Common myeloid progenitor, CD34-positive (primary cell): ENCODE measurements around the gene MARCHF6.

Experiments
- CTCF ChIA-PET: fragments of 350-600 bp; sonication (Branson Sonifier 250); formaldehyde crosslinking; loops from one replicate; lab custom pipeline; 2021; ENCODE audit warnings: antibody characterized with exemption; lab: Charles Lee
- POLR2A ChIA-PET: fragments of 350-600 bp; sonication (Branson Sonifier 250); formaldehyde crosslinking; loops from one replicate; lab custom pipeline; 2021; ENCODE audit warnings: antibody characterized with exemption; lab: Charles Lee
- DNase-seq, 3 donors: peaks; one replicate each; pipeline versions ENCODE4 v3.0.0 to v3.0.0-alpha.2; 2013
- H3K27ac ChIP-seq, 2 experiments: 1 replicate in 1 of 2; 2 replicates in 1 of 2; pipeline ENCODE4 v1.7.0; 2013; ENCODE audit warnings: inconsistent platforms in 2 of 2, low read length in 2 of 2, mild to moderate bottlenecking in 2 of 2, low read depth in 1 of 2, moderate library complexity in 1 of 2; ENCODE audit not compliant: severe bottlenecking in 2 of 2, insufficient read depth in 1 of 2, poor library complexity in 1 of 2
- H3K27me3 ChIP-seq, 5 experiments: replicated peaks in 2 of 5; 1 replicate in 3 of 5; 2 replicates in 2 of 5; pipeline versions ENCODE4 v1.6.1 to v1.7.0; 2013; ENCODE audit warnings: low read length in 4 of 5, mild to moderate bottlenecking in 2 of 5, moderate library complexity in 2 of 5, inconsistent platforms in 1 of 5; ENCODE audit not compliant: insufficient read depth in 5 of 5, control insufficient read depth in 4 of 5
- H3K36me3 ChIP-seq, 4 experiments: 1 replicate in 2 of 4; 2 replicates in 2 of 4; pipeline versions ENCODE4 v1.6.1 to v1.7.0; 2013; ENCODE audit warnings: low read length in 3 of 4, control low read depth in 1 of 4, mild to moderate bottlenecking in 1 of 4; ENCODE audit not compliant: control insufficient read depth in 4 of 4, insufficient read depth in 4 of 4
- H3K4me1 ChIP-seq, 4 experiments: 1 replicate in 3 of 4; 2 replicates in 1 of 4; pipeline versions ENCODE4 v1.6.1 to v1.7.1; 2013; ENCODE audit warnings: low read length in 3 of 4, mild to moderate bottlenecking in 3 of 4, control low read depth in 1 of 4, inconsistent platforms in 1 of 4, moderate library complexity in 1 of 4; ENCODE audit not compliant: control insufficient read depth in 4 of 4, insufficient read depth in 4 of 4; ENCODE audit errors: control extremely low read depth in 1 of 4
- H3K4me3 ChIP-seq, 7 experiments: 1 replicate in 4 of 7; 2 replicates in 3 of 7; pipeline versions ENCODE4 v1.5.1 to v1.7.0; 2013; ENCODE audit warnings: mild to moderate bottlenecking in 7 of 7, low read length in 6 of 7, moderate library complexity in 6 of 7, inconsistent platforms in 2 of 7, low read depth in 2 of 7, control low read depth in 1 of 7; ENCODE audit not compliant: insufficient read depth in 4 of 7, control insufficient read depth in 1 of 7; ENCODE audit errors: extremely low read depth in 1 of 7
- H3K9me3 ChIP-seq, 5 experiments: 1 replicate in 4 of 5; 2 replicates in 1 of 5; pipeline versions ENCODE4 v1.6.1 to v1.7.1; 2013; ENCODE audit warnings: low read length in 4 of 5, mild to moderate bottlenecking in 2 of 5, inconsistent platforms in 1 of 5, low read depth in 1 of 5, moderate library complexity in 1 of 5; ENCODE audit not compliant: control insufficient read depth in 4 of 5, insufficient read depth in 2 of 5; ENCODE audit errors: control extremely low read depth in 1 of 5
- WGBS: methylation state at CpG from one replicate; pipeline ENCODE4 v1.1.5; 2013; ENCODE audit not compliant: insufficient coverage; 5-methylcytosine and 5-hydroxymethylcytosine counted together

The MARCHF6 gene

DNA sequence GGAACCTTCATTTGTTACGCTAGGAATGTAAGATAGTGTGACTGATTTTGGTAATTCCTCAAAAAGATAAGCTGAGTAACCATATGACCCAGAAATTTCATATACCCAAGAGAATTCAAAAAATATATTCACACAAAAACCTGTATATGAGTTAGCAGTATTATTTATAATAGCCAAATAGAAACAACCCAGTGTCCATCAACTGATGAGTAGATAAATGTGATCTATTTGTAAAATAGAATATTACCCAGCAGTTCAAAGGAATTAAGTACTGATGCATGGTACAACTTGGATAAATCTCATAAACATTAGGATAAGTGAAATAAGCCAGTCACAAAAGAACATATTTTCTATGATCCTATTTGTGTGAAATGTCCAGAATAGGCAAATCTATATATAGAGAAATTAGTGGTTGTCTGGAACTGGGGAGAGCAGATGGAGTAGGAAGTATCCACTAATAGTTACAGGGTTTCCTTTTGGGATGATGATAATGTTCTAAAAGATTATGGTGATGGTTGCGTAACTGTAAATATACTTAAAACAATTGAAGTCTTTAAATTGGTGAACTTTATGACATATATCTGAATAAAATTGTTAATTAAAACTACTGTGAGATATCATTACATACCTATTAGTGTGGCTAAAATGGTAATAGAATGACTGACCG lies 10.2 kb downstream of the MARCHF6 start:
- H3K9me3 ChIP-seq = no peaks in the 10 kb centered on the region
- no CpG with 5 or more reads among the region's 3 CpGs for WGBS
- no peak overlapping the region for H3K4me3 ChIP-seq
- ChIA-PET POLR2A (no interaction called here), CTCF (interaction anchor here (0.6 to 3.1 kb wide), 16 partner anchors 11 to 265 kb away, joined by 3 to 24 read pairs (median 3); partner anchors contain the start of gene MARCHF6)
- no peak overlapping the region for H3K27ac ChIP-seq
- no peaks in the 10 kb centered on the region for H3K27me3 ChIP-seq
- peaks cover 0 to 11% (median 2%) of the 10 kb centered on the region in 4 experiments for H3K36me3 ChIP-seq
- H3K4me1 ChIP-seq = peaks cover 3 to 25% (median 11%) of the 10 kb centered on the region in 4 experiments
- no peak for DNase-seq

DNA sequence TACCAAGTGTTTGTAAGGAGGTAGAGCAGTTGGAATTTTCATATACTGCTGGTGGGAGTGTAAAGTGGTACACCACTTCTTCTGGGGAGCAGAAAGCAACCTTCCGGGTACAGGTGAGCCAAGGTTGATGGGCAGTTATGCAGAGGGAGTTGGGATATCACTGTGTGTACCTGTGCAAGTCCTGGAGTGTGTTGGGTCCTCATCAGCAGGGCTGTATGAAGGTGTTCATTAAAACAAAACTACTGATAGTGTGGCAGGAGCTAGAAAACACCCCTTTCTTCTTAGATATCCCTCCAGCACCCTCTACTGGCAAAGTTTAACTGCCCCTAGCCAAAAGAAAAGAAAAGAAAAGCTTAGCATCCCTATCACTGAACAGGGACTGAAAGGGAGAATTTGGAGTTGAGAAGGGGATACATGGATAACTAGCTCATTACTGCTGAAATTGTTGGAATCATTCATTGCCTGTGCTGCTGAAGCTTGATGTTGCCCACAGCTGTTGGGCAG lies 10.7 kb downstream of the MARCHF6 start:
- CTCF ChIA-PET = interaction anchor here (0.7 to 3.1 kb wide), 22 partner anchors 10 to 265 kb away, joined by 3 to 24 read pairs (median 3); partner anchors contain the start of gene MARCHF6
- DNase-seq = peak; percentile 60 to 76 (median 68)
- no peaks in the 10 kb centered on the region for H3K27me3 ChIP-seq

DNA sequence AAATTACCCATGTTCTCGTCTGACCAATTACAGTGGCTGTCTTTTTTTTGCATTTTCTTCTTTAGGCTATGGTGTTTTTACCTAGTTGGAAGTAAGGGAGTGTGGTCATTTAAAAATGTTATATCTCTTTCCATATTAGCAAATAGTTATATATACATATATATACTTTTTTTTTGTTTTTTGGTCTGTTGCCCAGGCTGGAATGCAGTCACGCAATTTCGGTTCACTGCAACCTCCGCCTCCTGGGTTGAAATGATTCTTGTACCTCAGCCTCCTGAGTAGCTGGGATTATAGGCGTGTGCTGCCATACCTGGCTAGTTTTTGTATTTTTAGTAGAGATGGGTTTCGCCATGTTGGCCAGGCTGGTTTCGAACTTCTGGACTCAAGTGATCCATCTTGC lies 12.3 kb downstream of the MARCHF6 start:
- Histone ChIP-seq H3K36me3 (peaks cover 0 to 13% (median under 1%) of the 10 kb centered on the region in 4 experiments), H3K27me3 (no peaks in the 10 kb centered on the region), H3K4me1 (peaks cover 0 to 20% (median 8%) of the 10 kb centered on the region in 4 experiments), H3K9me3 (no peaks in the 10 kb centered on the region), H3K4me3 (no peak overlapping the region), H3K27ac (no peak overlapping the region)
- POLR2A ChIA-PET = no interaction called here
- WGBS = 93% methylated on average over 2 of the region's 7 CpGs
- DNase-seq = no peak
- CTCF ChIA-PET = interaction anchor here (1.3 to 3.4 kb wide), 4 partner anchors 8 to 82 kb away, joined by 3 to 15 read pairs (median 8); no protein-coding TSS in a partner anchor

More for the DNA sequence above, 10.7 kb downstream of the MARCHF6 start:
- H3K4me1 ChIP-seq = peaks cover 3 to 25% (median 12%) of the 10 kb centered on the region in 4 experiments
- POLR2A ChIA-PET = no interaction called here
- no peaks in the 10 kb centered on the region for H3K9me3 ChIP-seq
- peaks cover 0 to 13% (median 2%) of the 10 kb centered on the region in 4 experiments for H3K36me3 ChIP-seq
- 83% methylated on average over 1 of the region's 1 CpG for WGBS
- no peak overlapping the region for H3K27ac ChIP-seq
- H3K4me3 ChIP-seq = no peak overlapping the region

DNA sequence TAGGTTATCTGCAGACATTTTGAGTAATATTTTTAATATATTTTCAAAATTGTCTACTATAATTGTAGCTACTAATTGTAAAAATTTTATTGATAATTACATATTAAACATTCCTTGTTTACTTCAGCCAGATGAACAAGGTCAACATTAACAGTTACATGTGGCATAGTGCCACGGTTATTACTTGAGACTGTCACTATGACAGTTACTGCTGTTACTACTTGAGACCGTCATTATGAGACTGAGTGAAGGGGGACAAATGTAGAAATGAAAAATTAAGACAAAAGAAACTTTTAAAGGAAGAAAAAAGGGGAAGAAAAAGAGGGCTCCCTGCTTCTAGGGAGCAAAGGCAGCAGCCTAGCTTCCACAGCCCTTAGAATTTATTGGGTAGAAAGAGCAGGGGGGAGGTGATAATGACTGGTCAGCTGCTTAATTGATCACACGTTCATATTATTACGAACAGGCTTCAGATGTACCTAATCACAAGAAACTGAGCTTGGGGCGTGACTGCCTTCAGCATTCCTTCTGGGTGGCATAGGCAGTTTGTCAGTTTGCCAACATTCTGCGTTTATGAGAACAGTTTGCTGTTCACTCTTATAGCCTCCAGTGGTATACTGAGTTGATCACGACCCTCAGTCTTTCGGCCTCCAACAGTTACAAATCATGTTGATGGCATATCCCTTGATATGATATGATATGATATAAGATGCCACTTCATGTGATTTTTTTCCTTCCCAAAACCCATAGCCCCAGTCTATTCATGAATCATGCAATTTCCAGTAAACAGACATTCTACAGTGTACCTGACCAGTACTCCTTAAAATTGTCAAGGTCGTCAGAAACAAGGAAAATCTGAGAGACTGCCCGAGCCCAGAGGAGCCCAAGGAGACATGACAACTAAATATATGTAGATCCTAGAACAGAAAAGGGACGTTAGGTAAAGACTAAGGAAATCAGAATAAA lies 13.1 kb downstream of the MARCHF6 start:
- Histone ChIP-seq H3K27ac (peak overlapping the region in 1 of 2 experiments; percentile 32), H3K9me3 (no peaks in the 10 kb centered on the region), H3K4me3 (no peak overlapping the region), H3K27me3 (no peaks in the 10 kb centered on the region), H3K4me1 (peaks cover 0 to 20% (median 7%) of the 10 kb centered on the region in 4 experiments), H3K36me3 (peaks cover 0 to 13% (median 0%) of the 10 kb centered on the region in 4 experiments)
- ChIA-PET POLR2A (no interaction called here), CTCF (interaction anchor here (1.3 to 3.4 kb wide), 7 partner anchors 8 to 83 kb away, joined by 3 to 15 read pairs (median 10); partner anchors contain the start of gene MARCHF6)
- DNase-seq = no peak
- WGBS = 65% methylated on average over 8 of the region's 11 CpGs

DNA sequence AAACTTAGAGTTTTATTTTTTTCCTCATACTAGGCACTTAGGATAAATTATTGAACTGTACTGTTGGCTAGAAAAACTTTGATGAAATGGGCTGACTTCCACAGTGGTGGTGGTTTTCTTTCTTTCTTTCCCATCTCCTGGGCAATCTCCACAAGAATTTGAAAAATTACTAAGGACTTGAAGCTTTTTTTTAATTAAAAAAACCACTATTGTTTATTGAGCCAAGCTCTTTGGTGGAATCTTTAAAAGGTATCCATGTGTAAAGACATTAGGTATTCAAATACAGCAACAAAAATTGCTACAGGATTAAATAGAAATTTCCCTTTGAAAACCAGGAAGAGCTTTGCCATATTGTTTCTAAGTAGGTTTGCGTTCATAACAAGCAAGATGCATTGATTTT lies 14.1 kb downstream of the MARCHF6 start:
- no peak overlapping the region for H3K4me3 ChIP-seq
- no peak overlapping the region for H3K27ac ChIP-seq
- DNase-seq = no peak
- 100% methylated on average over 1 of the region's 1 CpG for WGBS
- H3K9me3 ChIP-seq = no peaks in the 10 kb centered on the region
- H3K4me1 ChIP-seq = peaks cover 0 to 20% (median 7%) of the 10 kb centered on the region in 4 experiments
- POLR2A ChIA-PET = interaction anchor here (1.8 kb wide), 1 partner anchor 14 kb away, joined by 6 read pairs; the partner anchor contains the start of gene MARCHF6
- CTCF ChIA-PET = interaction anchor here (1.3 to 3.4 kb wide), 6 partner anchors 8 to 84 kb away, joined by 3 to 15 read pairs (median 10); partner anchors contain the start of gene MARCHF6
- H3K27me3 ChIP-seq = no peaks in the 10 kb centered on the region
- peaks cover 0 to 13% (median 0%) of the 10 kb centered on the region in 4 experiments for H3K36me3 ChIP-seq

DNA sequence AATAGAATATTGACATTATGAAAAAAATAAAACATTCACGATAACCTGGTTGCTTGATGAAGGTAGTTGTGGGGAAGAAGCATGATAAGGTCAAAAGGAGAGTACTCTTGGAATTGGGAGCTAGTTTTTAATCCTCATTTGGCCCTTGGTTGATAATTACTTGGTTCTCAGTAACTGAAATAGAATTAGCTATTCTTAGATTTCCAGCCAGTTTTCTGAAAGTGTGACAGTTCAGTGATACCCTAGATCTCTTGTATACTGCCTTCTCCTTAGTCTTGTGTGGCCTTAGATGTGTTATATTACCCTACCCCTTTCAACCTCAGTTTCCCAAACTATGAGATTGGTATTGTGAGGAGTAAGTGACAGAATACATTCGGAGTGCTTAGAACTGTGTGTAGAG lies 17.4 kb downstream of the MARCHF6 start:
- Histone ChIP-seq H3K27me3 (no peaks in the 10 kb centered on the region), H3K4me3 (no peak overlapping the region), H3K9me3 (no peaks in the 10 kb centered on the region), H3K4me1 (peaks cover 0 to 21% (median 9%) of the 10 kb centered on the region in 4 experiments), H3K36me3 (peaks cover 0 to 15% (median 0%) of the 10 kb centered on the region in 4 experiments), H3K27ac (no peak overlapping the region)
- CTCF ChIA-PET = interaction anchor here (1.0 to 2.0 kb wide), 6 partner anchors 12 to 93 kb away, joined by 3 to 9 read pairs (median 4); no protein-coding TSS in a partner anchor
- DNase-seq = no peak
- WGBS = 100% methylated on average over 2 of the region's 2 CpGs
- POLR2A ChIA-PET = interaction anchor here (1.2 kb wide), 1 partner anchor 18 kb away, joined by 3 read pairs; the partner anchor contains the start of gene MARCHF6
